ENCODE data around the gene PRLHR. TPM values are rescaled to one million over a fixed set of nuclear protein-coding genes. Genes with fewer than 3 reads are reported as not detected.

Gene PRLHR
- total and polyA plus RNA-seq, 10 of the 15 experiments (the other 5 are each of a cell fraction or from before 2014, with no cell fraction given) = not detected

- H3K9ac ChIP-seq (ENCODE audit: control insufficient read depth, insufficient read depth, low read length) = no peak overlapping the region
- POLR2A ChIA-PET = no interaction called here
- no peaks in the 10 kb centered on the region for H3K36me3 ChIP-seq (ENCODE audit: control insufficient read depth in 2 of 2, insufficient read depth in 2 of 2, low read length in 1 of 2)
- H2AFZ ChIP-seq (ENCODE audit: control insufficient read depth, low read depth, low read length) = no peak overlapping the region
- SMC1A ChIA-PET (ENCODE audit: uncharacterized antibody, unreplicated experiment) = no interaction called here
- no peaks in the 10 kb centered on the region for H3K4me1 ChIP-seq (ENCODE audit: control insufficient read depth, insufficient read depth, low read length)
- TF ChIP-seq IKZF1 (conservative IDR thresholded peaks at IDR 0.05) (no peak), ESRRA (IDR thresholded peaks at IDR 0.05; ENCODE audit: low read length) (no peak), POLR2AphosphoS2 (IDR thresholded peaks at IDR 0.05; ENCODE audit: low read depth, low read length) (no peak), HCFC1 (IDR thresholded peaks at IDR 0.05; ENCODE audit: low read length) (no peak), CBX5 (IDR thresholded peaks at IDR 0.05; ENCODE audit: low read depth) (no peak), ZNF592 (IDR thresholded peaks at IDR 0.05) (no peak), EGR1 (IDR thresholded peaks at IDR 0.05; ENCODE audit: borderline replicate concordance in 1 of 2, low read depth in 2 of 2, low read length in 2 of 2) (no peak), FOXK2 (IDR thresholded peaks at IDR 0.05) (no peak), YBX1 (IDR thresholded peaks at IDR 0.05) (no peak), RBBP5 (conservative IDR thresholded peaks at IDR 0.05) (no peak), NRF1 (conservative IDR thresholded peaks at IDR 0.05; ENCODE audit: low read depth, low read length) (no peak), MEF2A (IDR thresholded peaks at IDR 0.05; ENCODE audit: insufficient read depth, low read depth, low read length) (no peak), GABPA (IDR thresholded peaks at IDR 0.05; ENCODE audit: low read depth) (no peak), E2F4 (IDR thresholded peaks at IDR 0.05; ENCODE audit: low read depth, low read length) (no peak), ZNF274 (IDR thresholded peaks at IDR 0.05; ENCODE audit: insufficient read depth, insufficient read length) (no peak), PML (IDR thresholded peaks at IDR 0.05; ENCODE audit: low read length) (no peak), SP1 (IDR thresholded peaks at IDR 0.05; ENCODE audit: low read depth, low read length) (no peak), MYC (IDR thresholded peaks at IDR 0.05; ENCODE audit: insufficient read depth, insufficient read length, insufficient replicate concordance, low read length, severe bottlenecking) (no peak), TCF7 (IDR thresholded peaks at IDR 0.05; ENCODE audit: borderline replicate concordance) (no peak)
- no TSS peak for BruUV-seq (replicated peaks)
- no peaks in the 10 kb centered on the region for H3K9me3 ChIP-seq (replicated peaks; ENCODE audit: control insufficient read depth, insufficient read depth, low read length)
- H3K27me3 ChIP-seq (replicated peaks in 1 of 2; ENCODE audit: control insufficient read depth in 2 of 2, insufficient read depth in 2 of 2, low read length in 1 of 2) = peaks cover 0 to 2% of the 10 kb centered on the region in 2 experiments; a peak in 1 of 4 replicates
- CTCF ChIA-PET = no interaction called here
- RAD21 ChIA-PET (ENCODE audit: unreplicated experiment) = no interaction called here
- ATAC-seq = no peak
- H3K79me2 ChIP-seq (ENCODE audit: control insufficient read depth, insufficient read depth, low read length) = no peaks in the 10 kb centered on the region
- H3K4me2 ChIP-seq (ENCODE audit: control insufficient read depth, insufficient read depth) = no peak overlapping the region
- 28% methylated on average over 9 of the region's 10 CpGs for WGBS (ENCODE audit: insufficient coverage, insufficient replicate concordance, low lambda C conversion rate, missing lambda C conversion rate)
- in situ Hi-C loops (cut with MboI) (loop anchor here (25.0 kb wide), 1 partner anchor 636 kb away; the partner anchor contains the start of gene PRDX3), intact Hi-C loops (cut with micrococcal nuclease; ENCODE audit: unreplicated experiment) (no loop called here)
- no peak for DNase-seq (ENCODE audit: low read depth, low spot score)
- no peak overlapping the region for H3K4me3 ChIP-seq
- no peak for FAIRE-seq
- no peak overlapping the region for H3K27ac ChIP-seq (ENCODE audit: control insufficient read depth, insufficient read depth)
- no peaks in the 10 kb centered on the region for H4K20me1 ChIP-seq (ENCODE audit: control insufficient read depth, insufficient read depth)
Observed at GRCh38 chr10:118551535-118552100, 43.8 kb downstream of the PRLHR start.
